HS-27A (cell line): ENCODE measurements around the gene CGB8.

Experiments used
- DNase-seq: peaks from one replicate; pipeline ENCODE4 v3.0.0-alpha.2; 2012; ENCODE audit warnings: low read depth, missing footprints

CGB8 gene

DNA sequence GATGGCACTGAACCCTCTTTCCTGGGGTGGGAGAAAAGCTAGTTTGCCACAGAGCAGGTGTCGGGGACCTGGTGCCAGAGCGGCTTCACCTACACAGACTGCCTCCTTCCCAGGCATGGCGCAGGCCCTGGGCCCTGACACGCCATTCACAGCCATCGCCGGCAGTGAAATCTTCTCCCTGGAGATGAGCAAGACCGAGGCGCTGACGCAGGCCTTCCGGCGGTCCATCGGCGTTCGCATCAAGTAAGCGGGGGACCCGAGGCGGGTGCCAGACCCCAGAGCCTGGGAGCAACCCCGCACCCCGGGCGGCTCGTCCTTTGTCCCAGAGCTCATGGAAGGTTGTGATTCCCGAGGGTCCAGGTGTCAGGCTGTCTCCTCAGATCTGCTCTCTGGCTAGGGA, 42.0 kb downstream of the CGB8 start:
- no peak for DNase-seq

- DNase-seq, result no peak
Observed at GRCh38 chr19:49004964-49005614, 43.8 kb downstream of the CGB8 start.

GRCh38 chr19:49004133-49004532, 44.8 kb downstream of the CGB8 start:
- DNase-seq, result no peak

DNA sequence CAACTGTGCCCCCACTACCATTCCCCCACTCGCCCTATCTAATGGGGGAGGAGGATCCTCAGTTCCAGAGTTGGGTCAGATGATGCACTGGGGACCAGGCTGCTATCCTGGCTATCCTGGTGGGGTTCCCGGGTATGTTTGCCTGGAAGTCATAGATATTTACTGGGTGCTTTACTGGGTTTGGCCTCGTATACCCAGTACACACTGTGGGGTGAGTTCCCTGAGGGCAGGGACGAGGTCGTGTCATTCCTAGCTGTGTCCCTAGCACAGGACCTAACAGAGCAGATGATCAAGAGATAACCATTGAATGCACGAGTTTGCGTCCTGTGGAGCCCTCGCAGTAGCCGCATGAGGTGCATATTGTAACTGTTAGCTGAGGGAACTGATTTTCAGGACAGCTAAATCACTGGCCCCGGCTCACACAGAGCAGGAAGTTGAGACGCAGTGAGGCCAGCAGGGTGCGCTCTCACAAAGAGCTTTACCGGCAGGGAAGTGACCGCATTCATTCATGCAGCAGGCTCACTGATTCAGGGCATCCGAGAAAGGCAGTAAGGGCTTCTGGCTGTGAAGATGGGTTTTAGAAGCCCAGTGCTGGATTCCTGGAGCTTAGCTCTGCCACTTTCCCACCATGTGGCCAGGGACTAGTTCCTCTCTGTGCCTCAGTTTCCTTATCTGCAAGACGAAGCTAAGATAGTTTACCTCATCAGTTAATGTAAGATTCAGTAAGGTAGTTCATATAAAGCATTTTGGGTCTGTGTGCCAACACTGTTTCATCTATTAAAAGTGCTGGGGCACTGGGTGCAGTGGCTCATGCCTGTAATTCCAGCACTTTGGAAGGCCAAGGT, 49.2 kb downstream of the CGB8 start:
- no peak for DNase-seq

DNA sequence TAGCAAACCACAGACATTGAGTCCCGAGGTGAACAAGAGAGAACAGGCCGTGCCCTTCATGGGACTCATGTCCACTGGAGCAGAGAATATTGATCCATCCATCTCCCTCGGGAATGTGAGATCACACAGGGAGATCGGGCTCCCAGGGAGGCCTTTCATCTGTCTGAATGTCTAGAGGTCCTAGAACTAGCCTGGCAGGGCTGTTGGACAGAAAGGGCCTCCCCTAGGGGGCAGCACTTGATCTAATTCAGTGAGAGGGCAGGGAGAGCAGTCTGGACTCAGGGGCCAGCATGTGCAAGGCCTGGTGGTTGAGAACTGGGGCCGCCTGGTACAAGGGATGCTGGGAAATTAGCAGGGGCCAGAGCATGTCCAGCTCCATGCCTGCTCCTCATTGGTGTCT, 50.9 kb downstream of the CGB8 start:
- no peak for DNase-seq
